HG03139 (cell line): ENCODE measurements around the gene TLX1.

Experiments used
- ATAC-seq: cut with Tn5 transposase; IDR thresholded peaks from one replicate; pipeline ENCODE4 v1.9.1; 2021; ENCODE audit not compliant: unreplicated experiment

Gene TLX1

GRCh38 chr10:101130984-101131961 lies at the start of gene TLX1:
Gene TLX1, plus strand, starts transcription at chr10:101131300. Its CDS starts 242 bp downstream, at chr10:101131542.
- no peak for ATAC-seq

GRCh38 chr10:101085846-101086245 lies 45.3 kb upstream of the TLX1 start:
- no peak for ATAC-seq

DNA sequence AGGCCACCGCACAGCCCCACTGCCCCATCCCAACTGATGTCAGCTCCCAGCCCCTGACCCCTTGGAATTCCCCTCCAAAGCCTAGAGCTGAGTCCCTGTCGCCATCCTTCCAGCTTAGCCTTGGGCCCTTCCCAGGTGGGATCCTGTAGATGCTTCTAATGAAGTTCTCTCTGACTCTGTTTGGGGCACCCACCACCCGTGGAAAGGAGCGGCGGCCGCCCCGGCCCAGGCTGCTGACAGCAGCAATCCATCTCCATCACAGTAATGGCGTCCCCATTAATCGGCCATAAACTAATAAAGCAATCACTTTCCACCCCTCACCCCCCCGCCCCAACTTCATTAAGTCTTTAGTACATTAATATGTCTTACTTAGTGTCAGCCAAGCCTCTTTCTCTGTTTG lies 43.7 kb upstream of the TLX1 start:
- ATAC-seq = no peak

- no peak for ATAC-seq
Measured at GRCh38 chr10:101087965-101088364, 43.1 kb upstream of the TLX1 start.

- ATAC-seq = no peak
Measured at GRCh38 chr10:101089520-101090299, 41.4 kb upstream of the TLX1 start.

DNA sequence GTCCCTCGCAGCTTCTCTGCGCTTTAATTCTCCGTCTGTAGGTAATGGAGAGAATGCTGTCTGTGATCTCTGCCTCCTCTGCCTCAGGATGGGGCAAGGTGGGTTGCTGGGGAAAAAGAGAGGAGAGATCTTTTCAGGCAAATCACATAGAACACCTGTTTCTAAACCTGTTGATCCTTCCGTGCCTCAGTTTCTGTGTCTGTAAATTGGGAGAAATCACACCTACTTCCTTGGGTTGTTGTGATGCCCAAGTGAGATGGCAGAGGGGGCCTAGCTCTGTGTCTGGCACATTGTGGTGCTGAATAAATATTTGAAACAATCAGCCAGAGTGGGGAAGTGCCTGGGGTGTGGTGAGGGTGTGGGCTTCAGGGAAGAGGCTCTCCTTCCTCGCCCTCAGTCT lies 40.5 kb upstream of the TLX1 start:
- ATAC-seq = no peak

GRCh38 chr10:101091546-101092290 lies 39.4 kb upstream of the TLX1 start:
- ATAC-seq = no peak

- ATAC-seq = no peak
Measured at GRCh38 chr10:101092881-101093354, 38.2 kb upstream of the TLX1 start.

DNA sequence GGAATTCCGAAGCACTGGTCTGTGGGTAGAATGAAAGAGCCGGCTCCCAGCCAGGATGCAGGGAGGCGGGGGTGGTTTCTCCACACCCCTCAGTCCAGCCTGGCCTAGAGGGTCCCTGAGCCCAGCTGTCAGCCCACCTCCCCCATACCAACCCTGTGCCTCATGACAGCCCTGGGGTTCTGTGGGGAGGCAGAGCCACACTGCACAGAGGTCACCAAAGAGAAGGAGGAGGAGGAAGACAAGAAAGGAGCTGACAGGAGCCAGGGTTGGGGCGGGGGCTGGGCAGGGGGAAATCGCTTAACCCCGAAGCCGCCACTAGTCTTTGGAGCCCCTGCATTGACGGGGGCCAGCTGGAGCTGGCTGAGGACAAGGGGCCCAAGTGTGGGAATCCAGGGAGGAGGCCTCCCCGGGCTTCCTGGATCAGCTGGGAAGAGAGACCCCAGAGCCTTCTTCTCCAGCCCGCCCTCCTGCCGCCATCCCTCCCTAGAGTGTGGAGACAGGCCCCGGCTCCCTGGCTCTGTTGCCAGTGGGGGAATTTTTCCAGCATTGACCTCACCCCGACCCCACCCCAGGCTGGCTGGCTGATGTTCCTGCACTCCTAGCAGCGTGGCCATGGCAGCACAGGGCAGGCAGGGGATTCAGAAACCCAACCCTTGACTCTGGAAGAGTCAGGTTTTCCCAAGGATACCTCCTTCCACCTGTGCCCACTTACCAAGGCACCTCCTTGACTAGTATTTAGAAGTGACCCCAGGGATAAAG lies 36.8 kb upstream of the TLX1 start:
- ATAC-seq = no peak

GRCh38 chr10:101095004-101095403 lies 36.1 kb upstream of the TLX1 start:
- ATAC-seq = no peak

GRCh38 chr10:101095550-101096213 lies 35.4 kb upstream of the TLX1 start:
- peak; percentile 54 for ATAC-seq

DNA sequence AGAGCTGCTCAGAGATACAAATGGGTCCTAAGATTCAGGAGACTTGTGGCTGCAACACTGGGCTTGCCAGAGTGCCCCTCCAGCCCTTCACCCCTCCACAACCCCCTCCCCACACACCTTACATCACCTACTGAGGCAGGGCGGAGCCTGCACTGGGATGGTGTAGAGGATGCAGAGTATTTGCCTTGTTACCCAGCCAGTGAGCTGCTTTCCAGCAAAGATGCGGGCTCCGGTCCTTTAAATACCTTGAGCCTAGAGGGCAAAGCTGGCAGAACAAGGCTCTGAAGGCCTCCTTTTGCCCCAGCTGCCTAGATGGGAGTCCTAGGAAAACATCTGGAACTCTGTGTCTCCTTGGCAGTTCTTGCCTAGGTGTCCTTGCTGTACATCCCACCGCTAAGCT lies 34.7 kb upstream of the TLX1 start:
- ATAC-seq = no peak

GRCh38 chr10:101097881-101098280 lies 33.2 kb upstream of the TLX1 start:
- ATAC-seq = no peak

DNA sequence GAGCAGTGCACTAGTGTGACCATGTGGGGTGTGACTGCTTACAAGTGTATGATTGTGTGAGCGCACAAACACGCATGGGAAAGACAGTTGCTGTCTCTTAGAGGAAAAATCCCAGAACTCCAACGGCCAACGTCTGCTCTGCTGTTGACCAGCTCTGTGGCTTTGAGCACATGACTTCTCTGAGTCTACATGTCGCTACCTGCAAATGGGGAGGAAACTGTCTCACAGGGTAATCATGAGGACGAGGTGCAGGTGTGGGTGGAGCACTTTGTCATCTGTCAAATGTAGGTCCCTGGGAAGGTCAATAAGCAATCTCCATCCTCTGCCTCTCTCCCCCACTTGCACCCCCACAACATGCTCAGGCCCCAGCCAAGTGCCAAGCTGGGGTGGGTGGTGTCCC lies 31.2 kb upstream of the TLX1 start:
- ATAC-seq = no peak

- ATAC-seq = no peak
Measured at GRCh38 chr10:101101372-101101881, 29.7 kb upstream of the TLX1 start.

DNA sequence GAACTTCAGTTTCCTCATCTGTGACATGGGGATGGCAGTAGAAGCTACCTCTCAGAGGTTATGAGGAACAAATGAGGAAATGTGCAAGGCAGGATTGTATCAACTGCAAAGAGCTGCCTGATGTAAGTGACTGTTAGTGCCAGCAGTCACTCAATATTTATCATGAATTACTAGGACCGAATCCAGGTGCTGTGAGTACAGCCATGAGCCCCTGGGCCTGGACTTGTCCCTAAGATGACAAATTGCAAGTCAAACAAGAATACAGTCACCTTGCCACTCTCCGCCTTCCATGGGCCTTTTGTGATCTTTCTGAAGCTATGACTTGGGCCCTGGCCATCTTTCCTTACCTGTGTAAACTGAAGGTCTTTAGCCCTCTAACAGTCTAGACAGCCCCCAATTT lies 27.7 kb upstream of the TLX1 start:
- ATAC-seq = no peak

DNA sequence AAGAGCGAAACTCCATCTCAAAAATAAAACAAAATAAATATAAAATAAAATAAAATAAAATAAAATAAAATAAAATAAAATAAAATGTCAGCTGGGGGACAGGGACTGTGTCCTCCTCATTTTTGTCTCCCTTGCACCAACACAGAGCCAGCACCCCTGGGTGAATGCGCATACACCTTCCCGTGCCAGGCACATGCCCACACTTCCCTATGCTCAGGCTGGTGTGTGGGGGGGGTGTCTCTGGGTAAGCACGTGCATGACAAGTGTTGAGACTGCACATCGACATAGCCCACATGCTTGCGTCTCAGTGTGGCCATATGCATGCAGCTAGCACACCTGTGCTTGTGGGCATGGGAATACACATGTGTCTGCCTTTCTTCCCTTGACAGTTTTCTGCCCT lies 24.7 kb upstream of the TLX1 start:
- ATAC-seq = no peak

DNA sequence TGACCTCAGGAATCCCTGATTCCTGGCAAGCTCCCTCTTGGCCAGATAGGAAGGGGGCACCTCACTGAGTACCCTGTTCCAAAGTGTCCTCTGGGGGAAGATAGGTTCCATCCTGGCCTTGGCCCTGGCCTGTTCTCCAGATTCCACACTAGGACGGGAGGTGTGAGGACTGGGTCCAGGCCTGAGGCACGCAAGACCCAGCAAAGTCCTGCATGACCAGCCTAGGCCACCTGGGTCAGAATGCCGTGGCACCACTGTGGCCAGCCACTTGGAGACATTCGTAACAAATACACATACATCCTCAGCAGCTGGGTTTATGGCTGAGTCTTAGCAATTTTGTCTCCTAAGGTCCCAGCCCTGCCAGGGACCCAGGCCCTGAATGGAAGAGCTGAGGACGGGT lies 23.3 kb upstream of the TLX1 start:
- ATAC-seq = no peak

DNA sequence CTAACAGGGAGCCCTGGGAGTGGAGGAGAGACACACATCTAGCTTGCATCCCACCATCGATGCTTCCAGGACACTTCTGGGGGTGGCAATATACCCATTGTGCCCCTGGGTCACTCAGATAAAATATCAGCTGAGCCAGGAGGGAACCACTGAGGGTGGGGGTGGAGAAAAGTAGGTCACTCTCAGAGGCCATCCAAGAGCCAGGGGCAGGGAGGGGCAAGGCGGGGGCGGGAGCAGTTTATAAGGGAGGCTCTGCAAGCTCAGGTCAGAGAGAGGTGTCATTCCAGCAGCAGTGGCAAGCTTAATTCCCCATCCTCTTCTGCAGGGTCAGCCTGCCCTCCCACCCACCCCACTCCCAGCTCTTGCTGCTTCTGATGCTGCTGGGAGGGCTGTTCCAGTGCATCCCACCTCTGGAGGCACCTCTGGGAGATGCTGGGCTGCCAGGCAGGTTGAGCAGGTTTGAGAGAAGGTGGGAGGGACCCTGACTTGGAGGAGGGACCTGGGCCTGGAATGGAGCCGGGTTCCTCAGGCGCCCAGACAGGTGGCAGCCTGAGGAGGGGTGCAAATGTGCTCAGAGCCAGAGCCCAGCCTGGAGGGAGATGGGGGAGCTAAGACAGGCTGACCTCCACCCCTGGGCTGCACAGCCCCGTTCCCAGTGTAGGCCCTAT lies 20.1 kb upstream of the TLX1 start:
- ATAC-seq = no peak
